GM12873 (cell line): ENCODE data around the gene WNT2B.

Source experiments
- TF ChIP-seq, protein P1 (sequence below): IDR thresholded peaks from 2 replicates; pipeline ENCODE4 v1.5.1; 2012; ENCODE audit warnings: low read depth, mild to moderate bottlenecking, moderate library complexity, low read length, control low read depth; ENCODE audit not compliant: insufficient read depth; ENCODE audit errors: missing control alignments

WNT2B gene

DNA sequence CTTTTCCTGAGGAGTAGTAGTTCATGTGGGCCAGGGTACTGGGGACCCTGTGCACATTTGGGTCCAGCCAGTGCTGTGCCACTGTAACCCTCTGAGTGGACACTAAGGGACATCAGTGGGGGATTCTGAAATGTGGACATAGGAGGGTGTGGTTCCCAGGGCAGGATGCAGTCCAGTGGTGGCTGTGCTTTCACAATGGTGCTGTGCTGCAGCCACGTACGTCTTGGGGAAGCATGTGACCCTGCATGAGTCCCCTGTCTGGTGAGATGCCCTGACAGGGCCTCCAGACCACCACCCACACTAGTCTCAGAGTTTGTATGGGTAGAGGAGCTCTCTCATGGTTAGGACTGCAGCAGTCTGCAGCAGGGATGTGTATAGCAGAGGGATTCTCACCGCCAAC lies 37.8 kb upstream of the WNT2B start:
- TF ChIP-seq, protein P1, sequence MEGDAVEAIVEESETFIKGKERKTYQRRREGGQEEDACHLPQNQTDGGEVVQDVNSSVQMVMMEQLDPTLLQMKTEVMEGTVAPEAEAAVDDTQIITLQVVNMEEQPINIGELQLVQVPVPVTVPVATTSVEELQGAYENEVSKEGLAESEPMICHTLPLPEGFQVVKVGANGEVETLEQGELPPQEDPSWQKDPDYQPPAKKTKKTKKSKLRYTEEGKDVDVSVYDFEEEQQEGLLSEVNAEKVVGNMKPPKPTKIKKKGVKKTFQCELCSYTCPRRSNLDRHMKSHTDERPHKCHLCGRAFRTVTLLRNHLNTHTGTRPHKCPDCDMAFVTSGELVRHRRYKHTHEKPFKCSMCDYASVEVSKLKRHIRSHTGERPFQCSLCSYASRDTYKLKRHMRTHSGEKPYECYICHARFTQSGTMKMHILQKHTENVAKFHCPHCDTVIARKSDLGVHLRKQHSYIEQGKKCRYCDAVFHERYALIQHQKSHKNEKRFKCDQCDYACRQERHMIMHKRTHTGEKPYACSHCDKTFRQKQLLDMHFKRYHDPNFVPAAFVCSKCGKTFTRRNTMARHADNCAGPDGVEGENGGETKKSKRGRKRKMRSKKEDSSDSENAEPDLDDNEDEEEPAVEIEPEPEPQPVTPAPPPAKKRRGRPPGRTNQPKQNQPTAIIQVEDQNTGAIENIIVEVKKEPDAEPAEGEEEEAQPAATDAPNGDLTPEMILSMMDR = no peak

DNA sequence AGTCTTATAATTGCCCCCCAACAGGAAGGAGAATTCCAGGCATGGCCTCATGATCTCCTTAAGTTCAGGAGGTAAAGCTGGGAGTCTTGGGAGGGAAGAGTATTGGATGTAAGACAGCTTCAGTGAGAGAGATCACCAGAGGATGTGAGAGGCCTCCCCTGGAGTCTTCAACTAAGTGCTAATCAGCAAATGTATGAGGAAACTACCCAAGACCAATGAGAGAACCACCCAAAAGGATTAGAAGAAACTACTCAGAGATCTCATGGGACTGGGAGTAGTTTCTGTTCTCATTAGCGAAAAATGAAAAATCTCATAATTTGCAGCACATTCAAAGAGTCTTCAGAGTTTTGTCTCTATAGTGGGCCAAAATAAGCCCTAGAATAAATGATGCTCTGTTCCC lies 36.6 kb upstream of the WNT2B start:
- TF ChIP-seq, protein P1 = no peak

DNA sequence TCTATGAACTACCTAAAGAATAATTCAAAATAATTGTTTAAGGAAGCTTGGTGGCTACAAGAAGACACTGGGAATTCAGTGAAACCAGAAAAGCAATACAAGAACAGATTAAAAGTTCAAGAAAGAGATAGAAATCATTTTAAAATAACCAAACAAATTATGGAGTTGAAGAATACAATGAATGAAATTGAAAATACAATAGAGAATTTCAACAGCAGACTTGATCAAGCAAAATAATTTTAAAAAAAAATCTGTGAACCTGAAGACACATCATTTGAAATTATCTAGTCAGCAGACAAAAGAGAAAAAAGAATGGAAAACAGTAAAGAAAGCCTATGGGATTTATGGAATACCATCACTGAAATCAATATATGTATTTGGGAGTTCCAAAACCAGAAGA lies 31.2 kb upstream of the WNT2B start:
- TF ChIP-seq, protein P1 = no peak

DNA sequence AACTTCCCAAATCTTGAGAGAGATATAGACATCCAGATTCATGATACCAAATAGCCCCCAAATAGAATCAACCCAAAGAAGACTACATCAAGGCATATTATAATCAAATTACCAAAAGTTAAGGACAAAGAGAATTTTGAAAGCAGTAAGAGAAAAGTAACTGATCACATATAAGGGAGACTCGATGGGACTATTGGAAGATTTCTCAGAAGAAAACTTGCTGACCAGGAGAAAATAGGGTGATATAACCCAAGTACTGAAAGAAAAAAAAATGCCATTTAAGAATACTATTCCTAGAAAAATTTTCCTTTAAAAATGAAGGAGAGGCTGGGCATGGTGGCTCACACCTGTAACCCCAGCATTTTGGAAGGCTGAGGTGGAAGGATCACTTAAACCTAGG lies 30.5 kb upstream of the WNT2B start:
- TF ChIP-seq, protein P1 = no peak

DNA sequence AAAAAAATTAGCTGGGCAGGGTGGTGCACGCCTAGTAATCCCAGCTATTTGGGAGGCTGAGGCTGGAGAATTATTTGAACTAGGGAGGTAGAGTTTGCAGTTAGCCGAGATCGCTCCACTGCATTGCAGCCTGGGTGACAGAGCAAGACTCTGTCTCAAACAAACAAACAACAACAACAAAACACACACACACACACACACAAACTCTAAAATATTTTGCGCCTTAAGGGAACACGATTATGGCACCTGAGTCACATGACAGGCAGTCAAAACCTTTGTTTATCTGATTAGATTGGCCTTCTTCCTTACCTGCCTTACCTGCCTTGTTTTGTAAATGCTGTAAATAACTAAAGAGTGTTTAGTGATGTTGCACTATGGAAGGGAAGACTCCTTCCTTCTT lies 20.6 kb upstream of the WNT2B start:
- TF ChIP-seq, protein P1 = no peak

DNA sequence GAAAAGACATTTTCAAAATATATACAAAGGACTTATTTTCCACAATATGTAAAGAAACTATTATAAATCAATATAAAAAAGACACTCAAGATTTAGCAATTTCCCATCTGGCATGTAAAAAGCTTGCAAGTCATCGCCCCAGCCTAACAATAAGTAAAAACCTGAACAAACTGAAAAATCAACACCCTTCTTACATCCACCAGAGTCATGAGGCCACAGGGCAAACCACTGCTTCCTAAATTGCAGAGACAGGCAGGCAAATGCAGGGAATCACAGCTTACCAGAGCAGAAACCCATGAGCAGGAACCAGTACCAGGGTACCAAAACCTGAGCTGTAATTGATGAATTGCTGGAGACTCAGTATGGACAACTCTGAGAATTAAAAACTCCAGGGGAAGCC lies 16.7 kb upstream of the WNT2B start:
- TF ChIP-seq, protein P1 = no peak

DNA sequence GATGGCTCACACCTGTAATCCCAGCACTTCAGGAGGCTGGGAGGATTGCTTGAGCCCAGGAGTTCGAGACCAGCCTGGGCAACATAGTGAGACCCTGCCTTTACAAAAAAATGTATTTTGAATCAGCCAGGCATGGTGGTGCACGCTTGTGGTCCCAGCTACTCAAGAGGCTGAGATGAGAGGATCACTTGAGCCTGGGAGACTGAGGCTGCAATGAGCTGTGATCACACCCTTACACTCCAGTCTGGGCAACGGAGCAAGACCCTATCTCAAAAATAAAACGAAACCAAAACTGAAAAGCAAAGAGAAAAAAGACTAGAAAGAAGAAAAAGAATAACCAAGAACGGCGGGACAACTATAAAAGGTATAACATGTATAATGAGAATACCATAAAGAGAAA lies 15.4 kb upstream of the WNT2B start:
- TF ChIP-seq, protein P1 = no peak
